T-cell (primary cell): Measurements from ENCODE around the gene KCNMA1. TPM values are rescaled to one million over a fixed set of nuclear protein-coding genes. Genes with fewer than 3 reads are reported as not detected.

Experiments used
- ATAC-seq, 4 experiments: fragments of 200-7000 bp in 3 of 4; fragments of 150-1000 bp in 1 of 4; cut with Tn5 transposase; replicated peaks in 1 of 4; 1 replicate in 3 of 4; 2 replicates in 1 of 4; pipeline ENCODE4 v1.10.0; 2021; ENCODE audit warnings: moderate library complexity in 3 of 4, mild to moderate bottlenecking in 2 of 4, moderate number of reproducible peaks in 1 of 4
- CTCF ChIA-PET, 2 donors: fragments of 300-600 bp; sonication (Branson Sonifier 250); formaldehyde crosslinking; loops; one replicate each; lab custom pipeline; 2022; ENCODE audit warnings: antibody characterized with exemption in 2 of 2; lab: Charles Lee
- POLR2A ChIA-PET, 2 donors: fragments of 300-600 bp; sonication (Branson Sonifier 250); formaldehyde crosslinking; loops; one replicate each; lab custom pipeline; 2022; ENCODE audit warnings: antibody characterized with exemption in 2 of 2; lab: Charles Lee
- DNase-seq, 35 experiments: peaks; one replicate each; pipeline versions ENCODE4 v3.0.0 to v3.0.0-alpha.2; 2013 to 2023
- H3K27ac ChIP-seq: one replicate; pipeline ENCODE4 v1.5.1; 2013; ENCODE audit warnings: low read length
- H3K27me3 ChIP-seq, 2 experiments: replicated peaks in 1 of 2; 1 replicate in 1 of 2; 2 replicates in 1 of 2; pipeline versions ENCODE4 v1.6.1 to v1.7.0; 2013; ENCODE audit warnings: low read length in 1 of 2, mixed read lengths in 1 of 2; ENCODE audit not compliant: control insufficient read depth in 2 of 2, insufficient read depth in 2 of 2; ENCODE audit errors: extremely low read depth in 1 of 2
- H3K36me3 ChIP-seq, 2 donors: 1 replicate in 1 of 2; 2 replicates in 1 of 2; pipeline versions ENCODE4 v1.6.1 to v1.7.0; 2013; ENCODE audit warnings: low read length in 1 of 2; ENCODE audit not compliant: control insufficient read depth in 2 of 2, insufficient read depth in 1 of 2; ENCODE audit errors: extremely low read depth in 1 of 2
- H3K4me1 ChIP-seq, 2 experiments: 1 replicate in 1 of 2; 2 replicates in 1 of 2; pipeline versions ENCODE4 v1.6.1 to v1.7.0; 2013; ENCODE audit warnings: low read length in 2 of 2, mixed read lengths in 1 of 2; ENCODE audit not compliant: insufficient read depth in 2 of 2, control insufficient read depth in 1 of 2; ENCODE audit errors: extremely low read depth in 1 of 2
- H3K4me3 ChIP-seq, 2 donors: 1 replicate in 1 of 2; 2 replicates in 1 of 2; pipeline versions ENCODE4 v1.5.1 to v1.7.0; 2013; ENCODE audit warnings: mild to moderate bottlenecking in 2 of 2, low read length in 1 of 2, moderate library complexity in 1 of 2; ENCODE audit not compliant: control insufficient read depth in 1 of 2; ENCODE audit errors: extremely low read depth in 1 of 2
- H3K9me3 ChIP-seq: 2 replicates; pipeline ENCODE4 v1.7.0; 2013
- H3K27ac Mint-ChIP-seq, 2 donors: one replicate each; pipeline ENCODE4 v1.8.0; 2020 to 2021; ENCODE audit warnings: mild to moderate bottlenecking in 2 of 2, mixed read lengths in 2 of 2
- H3K27me3 Mint-ChIP-seq, 2 donors: one replicate each; pipeline ENCODE4 v1.8.0; 2021 to 2022; ENCODE audit warnings: mixed read lengths in 2 of 2
- H3K36me3 Mint-ChIP-seq: one replicate; pipeline ENCODE4 v1.8.0; 2021; ENCODE audit warnings: mixed read lengths
- H3K4me1 Mint-ChIP-seq, 3 donors: one replicate each; pipeline ENCODE4 v1.8.0; 2020 to 2022; ENCODE audit warnings: mixed read lengths in 3 of 3, mild to moderate bottlenecking in 1 of 3
- H3K4me3 Mint-ChIP-seq, 3 donors: one replicate each; pipeline ENCODE4 v1.8.0; 2020 to 2022; ENCODE audit warnings: mild to moderate bottlenecking in 3 of 3, mixed read lengths in 3 of 3, moderate library complexity in 3 of 3
- H3K9me3 Mint-ChIP-seq, 3 donors: one replicate each; pipeline ENCODE4 v1.8.0; 2020 to 2022; ENCODE audit warnings: mixed read lengths in 3 of 3
- WGBS: methylation state at CpG from one replicate; pipeline ENCODE4 v1.1.5; 2013; ENCODE audit warnings: missing lambda C conversion rate; ENCODE audit not compliant: insufficient coverage; 5-methylcytosine and 5-hydroxymethylcytosine counted together
- total RNA-seq, 35 experiments: library from RNA in 6 of 35; stranded (reverse) in 6 of 35; fragments of 120-200 nt in 1 of 35; gene quantifications; one replicate each; pipeline versions ENCODE4 v1.2.1 to v1.2.4 and lab custom pipeline; 2013 to 2026

KCNMA1 gene
- total RNA-seq, 5 donors from 2014 or later (not counting 1 experiment from before 2014, with no cell fraction given): 0.14 to 1.6 (median 0.60) TPM

- no peak overlapping the region for H3K4me3 ChIP-seq
- POLR2A ChIA-PET: no interaction called here
- H3K27me3 ChIP-seq: peaks cover 0 to 6% of the 10 kb centered on the region in 2 experiments
- H3K27ac ChIP-seq: no peak overlapping the region
- no peaks in the 10 kb centered on the region for H3K4me1 ChIP-seq
- no peaks in the 10 kb centered on the region for H3K9me3 Mint-ChIP-seq
- DNase-seq (no peak), ATAC-seq (no peak)
- no peak overlapping the region for H3K4me3 Mint-ChIP-seq
- CTCF ChIA-PET: interaction anchor here in 1 of 2 donors (1.1 kb wide), 1 partner anchor 44 kb away, joined by 3 read pairs; no protein-coding TSS in a partner anchor
- no peaks in the 10 kb centered on the region for H3K4me1 Mint-ChIP-seq
- WGBS: 89% methylated on average over 1 of the region's 1 CpG
- no peaks in the 10 kb centered on the region for H3K9me3 ChIP-seq
- no peaks in the 10 kb centered on the region for H3K36me3 Mint-ChIP-seq
- H3K27me3 Mint-ChIP-seq: peaks cover 0 to 9% of the 10 kb centered on the region in 2 donors
- no peak overlapping the region for H3K27ac Mint-ChIP-seq
- no peaks in the 10 kb centered on the region for H3K36me3 ChIP-seq
Observed at GRCh38 chr10:76990561-76990960, 647.0 kb downstream of the KCNMA1 start.

- peak in 1 of 4 experiments; percentile 35 for ATAC-seq
- DNase-seq: peak in 31 of 35 experiments; percentile 6 to 71 (median 41)
- Histone ChIP-seq H3K27ac (no peak overlapping the region), H3K4me3 (no peak overlapping the region), H3K36me3 (no peaks in the 10 kb centered on the region), H3K27me3 (no peaks in the 10 kb centered on the region), H3K4me1 (no peaks in the 10 kb centered on the region), H3K9me3 (no peaks in the 10 kb centered on the region)
- ChIA-PET CTCF (interaction anchor here in 1 of 2 donors (0.8 kb wide), 2 partner anchors 17 to 63 kb away, joined by 3 read pairs; no protein-coding TSS in a partner anchor), POLR2A (no interaction called here)
- H3K4me3 Mint-ChIP-seq: no peak overlapping the region
- H3K9me3 Mint-ChIP-seq: no peaks in the 10 kb centered on the region
- no peaks in the 10 kb centered on the region for H3K4me1 Mint-ChIP-seq
- H3K27me3 Mint-ChIP-seq: peaks cover 0 to 4% of the 10 kb centered on the region in 2 donors
- H3K27ac Mint-ChIP-seq: no peak overlapping the region
- no CpG with 5 or more reads among the region's 6 CpGs for WGBS
- no peaks in the 10 kb centered on the region for H3K36me3 Mint-ChIP-seq
Observed at GRCh38 chr10:76984559-76985443, 652.8 kb downstream of the KCNMA1 start.

- Histone ChIP-seq H3K4me3 (no peak overlapping the region), H3K9me3 (no peaks in the 10 kb centered on the region), H3K27me3 (no peaks in the 10 kb centered on the region), H3K36me3 (no peaks in the 10 kb centered on the region), H3K27ac (no peak overlapping the region), H3K4me1 (no peaks in the 10 kb centered on the region)
- Mint-ChIP-seq H3K36me3 (no peaks in the 10 kb centered on the region), H3K27ac (no peak overlapping the region), H3K27me3 (peaks cover 0 to 4% of the 10 kb centered on the region in 2 donors), H3K9me3 (no peaks in the 10 kb centered on the region), H3K4me3 (no peak overlapping the region), H3K4me1 (no peaks in the 10 kb centered on the region)
- ChIA-PET POLR2A (interaction anchor here (0.7 to 0.8 kb wide), 2 partner anchors 8 to 1744 kb away, joined by 5 to 7 read pairs; no protein-coding TSS in a partner anchor), CTCF (interaction anchor here (0.6 to 0.7 kb wide), 9 partner anchors 12 to 1582 kb away, joined by 3 to 8 read pairs (median 4); partner anchors contain the start of gene ZNF503 (in 1 of the 2))
- WGBS: no CpG with 5 or more reads among the region's 3 CpGs
- DNase-seq (no peak), ATAC-seq (no peak)
Observed at GRCh38 chr10:76983624-76984023, 654.0 kb downstream of the KCNMA1 start.

GRCh38 chr10:76982671-76983070, 654.9 kb downstream of the KCNMA1 start:
- Histone ChIP-seq H3K4me1 (no peaks in the 10 kb centered on the region), H3K27ac (no peak overlapping the region), H3K36me3 (no peaks in the 10 kb centered on the region), H3K27me3 (no peaks in the 10 kb centered on the region), H3K9me3 (no peaks in the 10 kb centered on the region), H3K4me3 (no peak overlapping the region)
- POLR2A ChIA-PET: no interaction called here
- 83% methylated on average over 1 of the region's 2 CpGs for WGBS
- no peak for DNase-seq
- Mint-ChIP-seq H3K27me3 (peaks cover 0 to 4% of the 10 kb centered on the region in 2 donors), H3K36me3 (no peaks in the 10 kb centered on the region), H3K4me1 (no peaks in the 10 kb centered on the region), H3K9me3 (no peaks in the 10 kb centered on the region), H3K4me3 (no peak overlapping the region), H3K27ac (no peak overlapping the region)
- CTCF ChIA-PET: no interaction called here
- no peak for ATAC-seq

GRCh38 chr10:76981251-76981650, 656.4 kb downstream of the KCNMA1 start:
- no peaks in the 10 kb centered on the region for H3K4me1 ChIP-seq
- H3K9me3 Mint-ChIP-seq: no peaks in the 10 kb centered on the region
- H3K36me3 ChIP-seq: no peaks in the 10 kb centered on the region
- ChIA-PET CTCF (no interaction called here), POLR2A (no interaction called here)
- H3K9me3 ChIP-seq: no peaks in the 10 kb centered on the region
- no peaks in the 10 kb centered on the region for H3K36me3 Mint-ChIP-seq
- ATAC-seq (no peak), DNase-seq (no peak)
- no peaks in the 10 kb centered on the region for H3K27me3 Mint-ChIP-seq
- no peak overlapping the region for H3K4me3 Mint-ChIP-seq
- no CpG with 5 or more reads among the region's 7 CpGs for WGBS
- no peak overlapping the region for H3K4me3 ChIP-seq
- no peaks in the 10 kb centered on the region for H3K27me3 ChIP-seq
- no peak overlapping the region for H3K27ac ChIP-seq
- no peaks in the 10 kb centered on the region for H3K4me1 Mint-ChIP-seq
- H3K27ac Mint-ChIP-seq: no peak overlapping the region

- Mint-ChIP-seq H3K27me3 (peaks cover 0 to 10% of the 10 kb centered on the region in 2 donors), H3K36me3 (no peaks in the 10 kb centered on the region), H3K9me3 (no peaks in the 10 kb centered on the region), H3K27ac (no peak overlapping the region), H3K4me3 (no peak overlapping the region), H3K4me1 (no peaks in the 10 kb centered on the region)
- CTCF ChIA-PET: no interaction called here
- POLR2A ChIA-PET: no interaction called here
- H3K27ac ChIP-seq: no peak overlapping the region
- no peaks in the 10 kb centered on the region for H3K4me1 ChIP-seq
- ATAC-seq (no peak), DNase-seq (no peak)
- WGBS: no CpG with 5 or more reads among the region's 7 CpGs
- no peaks in the 10 kb centered on the region for H3K27me3 ChIP-seq
- H3K36me3 ChIP-seq: no peaks in the 10 kb centered on the region
- no peak overlapping the region for H3K4me3 ChIP-seq
- H3K9me3 ChIP-seq: no peaks in the 10 kb centered on the region
Observed at GRCh38 chr10:76977901-76978300, 659.7 kb downstream of the KCNMA1 start.
